ENCODE results near the gene ZNF710.

GRCh38 chr15:90084876-90085423 lies 83.8 kb downstream of the ZNF710 start:
- TF ChIP-seq CTCF (IDR thresholded peaks at IDR 0.05), result no peak
- no peak for TF ChIP-seq POLR2AphosphoS5 (IDR thresholded peaks at IDR 0.05)
- TF ChIP-seq POLR2A (IDR thresholded peaks at IDR 0.05), result no peak
